ENCODE measurements around the gene OSMR.
"Not testable (repeated sequence)": the region's sequence is repeated elsewhere in the genome, so short reads cannot be mapped to it uniquely, and the experiment has no call there.

The OSMR gene

DNA sequence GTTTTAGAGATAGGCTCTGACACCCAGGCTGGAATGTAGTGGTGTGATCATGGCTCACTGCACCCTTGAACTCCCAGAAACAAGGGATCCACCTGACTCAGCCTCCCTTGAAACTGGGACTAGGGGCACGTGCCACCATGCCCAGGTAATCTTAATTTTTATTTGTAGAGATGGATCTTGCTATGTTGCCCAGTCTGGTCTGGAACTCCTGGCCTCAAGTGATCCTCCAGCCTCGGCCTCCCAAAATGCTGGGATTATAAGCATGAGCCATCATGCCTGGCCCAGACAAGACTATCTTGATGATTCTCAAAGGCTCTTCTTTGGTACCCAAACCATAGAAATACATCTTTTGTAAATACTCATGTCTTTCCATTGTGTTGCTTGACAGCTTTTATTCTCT, 10.8 kb downstream of the OSMR start:
- no peak overlapping the region for H3K4me3 ChIP-seq (ENCODE audit: low read depth, low read length)
- DNase-seq (ENCODE audit: low read depth) = no peak
- TF ChIP-seq, protein P1, sequence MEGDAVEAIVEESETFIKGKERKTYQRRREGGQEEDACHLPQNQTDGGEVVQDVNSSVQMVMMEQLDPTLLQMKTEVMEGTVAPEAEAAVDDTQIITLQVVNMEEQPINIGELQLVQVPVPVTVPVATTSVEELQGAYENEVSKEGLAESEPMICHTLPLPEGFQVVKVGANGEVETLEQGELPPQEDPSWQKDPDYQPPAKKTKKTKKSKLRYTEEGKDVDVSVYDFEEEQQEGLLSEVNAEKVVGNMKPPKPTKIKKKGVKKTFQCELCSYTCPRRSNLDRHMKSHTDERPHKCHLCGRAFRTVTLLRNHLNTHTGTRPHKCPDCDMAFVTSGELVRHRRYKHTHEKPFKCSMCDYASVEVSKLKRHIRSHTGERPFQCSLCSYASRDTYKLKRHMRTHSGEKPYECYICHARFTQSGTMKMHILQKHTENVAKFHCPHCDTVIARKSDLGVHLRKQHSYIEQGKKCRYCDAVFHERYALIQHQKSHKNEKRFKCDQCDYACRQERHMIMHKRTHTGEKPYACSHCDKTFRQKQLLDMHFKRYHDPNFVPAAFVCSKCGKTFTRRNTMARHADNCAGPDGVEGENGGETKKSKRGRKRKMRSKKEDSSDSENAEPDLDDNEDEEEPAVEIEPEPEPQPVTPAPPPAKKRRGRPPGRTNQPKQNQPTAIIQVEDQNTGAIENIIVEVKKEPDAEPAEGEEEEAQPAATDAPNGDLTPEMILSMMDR (IDR thresholded peaks at IDR 0.05; ENCODE audit: insufficient read depth, low read depth, low read length, missing control alignments) = no peak

DNA sequence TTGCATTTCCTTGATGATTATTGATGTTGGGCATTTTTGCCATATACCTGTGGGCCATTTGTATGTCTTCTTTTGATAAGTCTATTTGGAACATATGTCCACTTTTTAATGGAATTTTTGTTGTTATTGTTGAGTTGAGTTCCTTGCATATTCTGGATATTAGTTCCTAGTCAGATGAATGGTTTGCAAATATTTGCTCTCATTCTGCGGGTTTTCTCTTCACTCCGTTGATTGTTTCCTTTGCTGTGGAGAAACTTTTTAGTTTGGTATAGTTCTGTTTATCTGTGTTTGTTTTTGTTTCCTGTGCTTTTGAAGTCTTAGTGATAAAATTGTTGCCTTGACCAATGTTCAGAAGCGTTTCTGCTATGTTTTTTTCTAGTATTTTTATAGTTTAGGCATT, 13.0 kb downstream of the OSMR start:
- no peak overlapping the region for H3K4me3 ChIP-seq (ENCODE audit: low read depth, low read length)
- DNase-seq (ENCODE audit: low read depth) = no peak
- TF ChIP-seq, protein P1 (IDR thresholded peaks at IDR 0.05; ENCODE audit: insufficient read depth, low read depth, low read length, missing control alignments) = no peak

DNA sequence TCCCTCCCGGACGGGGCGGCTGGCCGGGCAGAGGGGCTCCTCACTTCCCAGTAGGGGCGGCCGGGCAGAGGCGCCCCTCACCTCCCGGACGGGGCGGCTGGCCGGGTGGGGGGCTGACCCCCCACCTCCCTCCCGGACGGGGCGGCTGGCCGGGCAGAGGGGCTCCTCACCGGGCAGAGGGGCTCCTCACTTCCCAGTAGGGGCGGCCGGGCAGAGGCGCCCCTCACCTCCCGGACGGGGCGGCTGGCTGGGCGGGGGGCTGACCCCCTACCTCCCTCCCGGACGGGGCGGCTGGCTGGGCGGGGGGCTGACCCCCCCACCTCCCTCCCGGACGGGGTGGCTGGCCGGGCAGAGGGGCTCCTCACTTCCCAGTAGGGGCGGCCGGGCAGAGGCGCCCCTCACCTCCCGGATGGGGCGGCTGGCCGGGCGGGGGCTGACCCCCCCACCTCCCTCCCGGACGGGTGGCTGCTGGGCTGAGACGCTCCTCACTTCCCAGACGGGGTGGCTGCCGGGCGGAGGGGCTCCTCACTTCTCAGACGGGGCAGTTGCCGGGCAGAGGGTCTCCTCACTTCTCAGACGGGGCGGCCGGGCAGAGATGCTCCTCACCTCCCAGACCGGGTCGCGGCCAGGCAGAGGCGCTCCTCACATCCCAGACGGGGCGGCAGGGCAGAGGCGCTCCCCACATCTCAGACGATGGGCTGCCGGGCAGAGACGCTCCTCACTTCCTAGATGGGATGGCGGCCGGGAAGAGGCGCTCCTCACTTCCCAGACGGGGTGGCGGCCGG, 16.4 kb downstream of the OSMR start:
- H3K4me3 ChIP-seq (ENCODE audit: low read depth, low read length); DNase-seq (ENCODE audit: low read depth): not testable (repeated sequence)

DNA sequence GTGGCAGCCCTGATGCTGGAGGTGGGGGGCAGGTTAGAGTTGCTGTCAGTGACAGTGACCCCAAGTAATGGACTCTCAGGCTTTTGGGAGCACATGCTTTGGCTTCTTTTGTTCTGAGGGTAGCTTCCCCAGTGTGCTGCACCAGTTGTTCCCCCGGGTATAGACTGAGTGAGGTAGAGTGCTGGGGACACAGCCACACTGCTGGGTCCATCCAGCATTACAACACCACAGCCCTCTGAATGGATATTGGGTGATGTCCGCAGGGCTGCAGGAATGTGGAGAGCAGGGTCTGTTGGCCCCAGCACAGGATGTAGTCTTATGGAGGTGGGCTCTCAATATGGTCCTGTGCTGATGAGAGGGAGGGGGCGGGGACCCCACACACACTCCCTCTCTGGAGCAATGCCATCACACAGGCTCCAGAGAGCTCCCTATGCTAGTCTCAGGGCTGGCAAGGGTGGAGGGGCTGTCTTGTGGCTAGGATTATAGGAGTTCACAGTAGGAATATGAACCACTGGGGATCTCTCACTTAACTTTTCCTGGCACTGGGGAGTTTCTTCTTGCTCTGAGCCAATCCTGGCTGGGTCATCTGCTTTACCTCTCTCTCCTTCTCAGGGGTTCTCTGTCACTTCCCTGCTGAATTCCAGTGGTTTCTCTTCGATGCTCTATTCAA, 20.7 kb downstream of the OSMR start:
- TF ChIP-seq, protein P1 (IDR thresholded peaks at IDR 0.05; ENCODE audit: insufficient read depth, low read depth, low read length, missing control alignments) = no peak
- no peak overlapping the region for H3K4me3 ChIP-seq (ENCODE audit: low read depth, low read length)
- no peak for DNase-seq (ENCODE audit: low read depth)

DNA sequence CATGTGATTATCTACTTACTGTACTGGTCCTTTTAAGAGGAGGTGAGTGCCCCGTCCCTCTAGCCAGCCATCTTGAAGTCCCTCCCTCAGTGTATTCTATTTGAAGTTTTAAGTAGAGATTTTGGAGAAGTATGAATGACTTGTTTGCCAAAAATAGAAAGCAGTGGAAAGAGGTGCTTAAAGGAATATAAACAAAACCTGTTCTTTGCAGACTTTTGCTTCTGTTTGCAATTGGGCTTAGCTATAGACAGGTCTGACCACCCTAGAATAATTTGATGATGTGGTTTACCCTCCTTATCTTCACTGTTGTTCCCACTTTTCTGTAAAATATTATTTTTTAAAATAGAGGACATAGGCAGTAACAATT, 21.2 kb downstream of the OSMR start:
- TF ChIP-seq, protein P1 (IDR thresholded peaks at IDR 0.05; ENCODE audit: insufficient read depth, low read depth, low read length, missing control alignments) = no peak
- no peak overlapping the region for H3K4me3 ChIP-seq (ENCODE audit: low read depth, low read length)
- no peak for DNase-seq (ENCODE audit: low read depth)

DNA sequence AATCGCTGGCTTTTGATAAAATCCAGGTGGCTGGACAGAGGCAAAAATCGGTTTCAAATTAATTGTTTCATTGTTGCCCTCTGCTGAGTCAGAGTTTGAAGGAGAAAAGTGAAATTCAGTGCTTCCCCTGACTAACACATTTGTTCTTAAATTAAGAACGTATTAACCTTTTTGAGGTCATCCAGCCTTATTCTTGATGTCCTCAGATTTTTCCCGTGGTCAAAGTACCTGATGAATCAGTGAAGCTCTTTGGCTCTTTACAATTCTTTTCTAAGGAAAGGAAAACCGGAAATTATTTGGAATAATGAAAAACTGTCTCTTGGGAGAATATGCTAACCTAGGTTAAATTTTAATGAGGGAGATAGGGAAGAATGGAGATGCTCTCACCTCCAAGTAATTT, 21.6 kb downstream of the OSMR start:
- no peak overlapping the region for H3K4me3 ChIP-seq (ENCODE audit: low read depth, low read length)
- TF ChIP-seq, protein P1 (IDR thresholded peaks at IDR 0.05; ENCODE audit: insufficient read depth, low read depth, low read length, missing control alignments) = no peak
- DNase-seq (ENCODE audit: low read depth) = no peak

DNA sequence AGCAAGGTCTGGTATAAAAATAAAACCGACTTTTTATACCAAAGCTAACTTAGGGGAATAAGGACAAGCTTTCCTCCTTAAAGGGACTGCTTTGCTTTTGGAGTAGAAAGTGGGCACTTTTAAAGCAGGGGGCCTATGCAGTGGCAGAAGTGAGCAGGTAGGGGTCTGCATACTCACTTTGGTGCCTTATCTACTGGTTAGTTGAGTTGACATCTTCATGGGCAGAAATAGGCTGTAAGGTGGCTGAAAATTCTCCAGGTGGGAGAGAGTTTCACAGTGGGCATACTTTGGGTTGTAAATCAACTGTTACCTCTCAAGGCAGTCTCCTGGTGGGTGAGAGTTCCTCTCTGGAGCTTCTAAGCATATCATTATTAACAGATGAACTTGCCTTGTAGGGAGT, 24.8 kb downstream of the OSMR start:
- DNase-seq (ENCODE audit: low read depth) = no peak
- TF ChIP-seq, protein P1 (IDR thresholded peaks at IDR 0.05; ENCODE audit: insufficient read depth, low read depth, low read length, missing control alignments) = no peak
- H3K4me3 ChIP-seq (ENCODE audit: low read depth, low read length) = no peak overlapping the region

Data from GM12865 (cell line).